ENCODE results near the gene SCYL1. TPM values are rescaled to one million over a fixed set of nuclear protein-coding genes. Genes with fewer than 3 reads are reported as not detected.

Gene SCYL1
- total and polyA plus RNA-seq, 2 donors (not counting 1 experiment from before 2014, with no cell fraction given), result 76.5 to 85.5 TPM

- Histone ChIP-seq H3K4me1 (ENCODE audit: control insufficient read depth in 2 of 2, insufficient read depth in 2 of 2, low read length in 2 of 2) (peaks cover 52 to 73% of the 10 kb centered on the region in 2 donors), H3K9ac (ENCODE audit: low read length) (no peak overlapping the region), H3K9me3 (ENCODE audit: control extremely low read depth in 1 of 3, control insufficient read depth in 2 of 3, insufficient read depth in 1 of 3, low read length in 2 of 3) (no peaks in the 10 kb centered on the region), H2AFZ (ENCODE audit: insufficient read depth, low read depth, low read length, poor library complexity, severe bottlenecking) (no peak overlapping the region), H4K20me1 (ENCODE audit: control insufficient read depth, insufficient read depth, low read length, poor library complexity, severe bottlenecking) (no peaks in the 10 kb centered on the region), H3K4me2 (replicated peaks; ENCODE audit: low read depth, low read length, poor library complexity, severe bottlenecking) (peak overlapping the region; percentile 57), H3K27ac (ENCODE audit: low read length in 2 of 2) (no peak overlapping the region), H3K27me3 (replicated peaks in 1 of 4; ENCODE audit: control extremely low read depth in 1 of 4, control insufficient read depth in 3 of 4, insufficient read depth in 4 of 4, low read length in 3 of 4) (no peaks in the 10 kb centered on the region), H3K4me3 (ENCODE audit: control extremely low read depth in 1 of 5, extremely low read depth in 1 of 5, insufficient read depth in 1 of 5, low read depth in 2 of 5, low read length in 4 of 5) (no peak overlapping the region), H3K36me3 (replicated peaks in 1 of 2; ENCODE audit: control extremely low read depth in 1 of 2, control insufficient read depth in 1 of 2, extremely low read depth in 1 of 2, insufficient read depth in 2 of 2, low read length in 1 of 2) (no peaks in the 10 kb centered on the region), H3K79me2 (ENCODE audit: control insufficient read depth, insufficient read depth, low read length) (peaks cover 56% of the 10 kb centered on the region)
- Mint-ChIP-seq H3K27me3 (no peaks in the 10 kb centered on the region), H3K9me3 (ENCODE audit: insufficient read depth) (no peaks in the 10 kb centered on the region), H3K4me3 (no peak overlapping the region), H3K27ac (no peak overlapping the region), H3K4me1 (peaks cover 68% of the 10 kb centered on the region)
- intact Hi-C loops (cut with micrococcal nuclease), result no loop called here
- DNase-seq (no peak), ATAC-seq (ENCODE audit: low read depth) (no peak)
- ChIA-PET CTCF (interaction anchor here (0.8 to 3.2 kb wide), 4 partner anchors 9 to 75 kb away, joined by 3 to 25 read pairs (median 4); no protein-coding TSS in a partner anchor), POLR2A (interaction anchor here (1.0 to 20.7 kb wide), 8 partner anchors 9 to 88 kb away, joined by 3 to 1159 read pairs (median 6); partner anchors contain the start of gene NEAT1)
- TF ChIP-seq, protein P1, sequence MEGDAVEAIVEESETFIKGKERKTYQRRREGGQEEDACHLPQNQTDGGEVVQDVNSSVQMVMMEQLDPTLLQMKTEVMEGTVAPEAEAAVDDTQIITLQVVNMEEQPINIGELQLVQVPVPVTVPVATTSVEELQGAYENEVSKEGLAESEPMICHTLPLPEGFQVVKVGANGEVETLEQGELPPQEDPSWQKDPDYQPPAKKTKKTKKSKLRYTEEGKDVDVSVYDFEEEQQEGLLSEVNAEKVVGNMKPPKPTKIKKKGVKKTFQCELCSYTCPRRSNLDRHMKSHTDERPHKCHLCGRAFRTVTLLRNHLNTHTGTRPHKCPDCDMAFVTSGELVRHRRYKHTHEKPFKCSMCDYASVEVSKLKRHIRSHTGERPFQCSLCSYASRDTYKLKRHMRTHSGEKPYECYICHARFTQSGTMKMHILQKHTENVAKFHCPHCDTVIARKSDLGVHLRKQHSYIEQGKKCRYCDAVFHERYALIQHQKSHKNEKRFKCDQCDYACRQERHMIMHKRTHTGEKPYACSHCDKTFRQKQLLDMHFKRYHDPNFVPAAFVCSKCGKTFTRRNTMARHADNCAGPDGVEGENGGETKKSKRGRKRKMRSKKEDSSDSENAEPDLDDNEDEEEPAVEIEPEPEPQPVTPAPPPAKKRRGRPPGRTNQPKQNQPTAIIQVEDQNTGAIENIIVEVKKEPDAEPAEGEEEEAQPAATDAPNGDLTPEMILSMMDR (IDR thresholded peaks at IDR 0.05), result no peak
- no peak for TF ChIP-seq EZH2 (IDR thresholded peaks at IDR 0.05; ENCODE audit: borderline replicate concordance, insufficient read depth, low read depth, low read length, poor library complexity, severe bottlenecking)
- 90% methylated on average over 3 of the region's 3 CpGs for WGBS (ENCODE audit: insufficient coverage)
Observed at GRCh38 chr11:65491163-65491465, 33.8 kb upstream of the SCYL1 start.

DNA sequence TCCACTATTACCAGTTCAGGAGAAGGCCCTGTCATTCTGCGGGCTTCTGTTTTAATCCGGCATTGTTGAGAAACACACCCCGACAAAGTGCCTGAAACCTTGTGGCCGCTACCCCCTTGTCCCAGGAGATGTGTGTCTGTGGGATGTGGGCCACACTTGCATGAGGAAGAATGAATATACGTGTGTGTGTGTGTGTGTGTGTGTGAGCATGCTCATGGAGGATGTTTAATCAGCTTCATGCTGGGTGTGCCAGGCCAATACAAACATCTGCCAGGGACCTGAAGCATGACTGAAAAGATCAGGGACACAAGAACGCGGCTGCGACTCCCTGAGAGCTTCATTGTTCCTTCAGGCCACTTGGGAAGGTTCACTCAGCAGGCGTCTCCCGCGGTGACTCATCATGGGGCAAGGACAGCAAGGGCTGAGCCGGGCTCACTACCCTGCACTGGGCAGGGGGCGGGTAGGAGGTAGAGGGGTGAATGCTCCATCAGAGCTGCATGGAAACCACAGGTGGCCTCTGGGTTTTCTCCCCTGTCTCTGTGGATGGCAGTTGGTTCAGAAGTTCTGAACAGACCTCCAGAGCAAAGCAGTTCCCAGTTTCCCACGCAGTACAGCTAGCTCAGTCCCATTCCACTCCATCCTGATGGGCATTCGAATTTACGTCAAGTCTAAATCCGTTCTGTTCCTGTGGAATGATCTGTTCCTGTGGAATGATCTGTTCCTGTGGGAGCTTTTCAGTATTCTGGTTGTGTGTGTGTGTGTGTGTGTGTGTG is 33.1 kb upstream of the SCYL1 start:
- ChIA-PET POLR2A (interaction anchor here (0.6 to 20.7 kb wide), 12 partner anchors 9 to 101 kb away, joined by 3 to 1159 read pairs (median 5); partner anchors contain the start of gene NEAT1), CTCF (interaction anchor here (0.8 to 3.2 kb wide), 10 partner anchors 8 to 109 kb away, joined by 3 to 25 read pairs (median 4); partner anchors contain the start of gene SLC25A45)
- peak; percentile 64 for DNase-seq
- peaks cover 74% of the 10 kb centered on the region for H3K4me1 Mint-ChIP-seq
- H3K27ac ChIP-seq (ENCODE audit: low read length in 2 of 2), result no peak overlapping the region
- no peaks in the 10 kb centered on the region for H3K9me3 ChIP-seq (ENCODE audit: control extremely low read depth in 1 of 3, control insufficient read depth in 2 of 3, insufficient read depth in 1 of 3, low read length in 2 of 3)
- H3K36me3 ChIP-seq (replicated peaks in 1 of 2; ENCODE audit: control extremely low read depth in 1 of 2, control insufficient read depth in 1 of 2, extremely low read depth in 1 of 2, insufficient read depth in 2 of 2, low read length in 1 of 2), result no peaks in the 10 kb centered on the region
- intact Hi-C loops (cut with micrococcal nuclease), result no loop called here
- H4K20me1 ChIP-seq (ENCODE audit: control insufficient read depth, insufficient read depth, low read length, poor library complexity, severe bottlenecking), result no peaks in the 10 kb centered on the region
- no peak overlapping the region for H3K9ac ChIP-seq (ENCODE audit: low read length)
- WGBS (ENCODE audit: insufficient coverage), result 16% methylated on average over 11 of the region's 17 CpGs
- ATAC-seq (ENCODE audit: low read depth), result peak; percentile 31
- no peak overlapping the region for H3K4me3 ChIP-seq (ENCODE audit: control extremely low read depth in 1 of 5, extremely low read depth in 1 of 5, insufficient read depth in 1 of 5, low read depth in 2 of 5, low read length in 4 of 5)
- H3K4me3 Mint-ChIP-seq, result peak overlapping the region; percentile 73
- peak overlapping the region; percentile 57 for H3K4me2 ChIP-seq (replicated peaks; ENCODE audit: low read depth, low read length, poor library complexity, severe bottlenecking)
- H3K9me3 Mint-ChIP-seq (ENCODE audit: insufficient read depth), result no peaks in the 10 kb centered on the region
- H3K27me3 Mint-ChIP-seq, result no peaks in the 10 kb centered on the region
- peak overlapping the region; percentile 47 for H2AFZ ChIP-seq (ENCODE audit: insufficient read depth, low read depth, low read length, poor library complexity, severe bottlenecking)
- no peaks in the 10 kb centered on the region for H3K27me3 ChIP-seq (replicated peaks in 1 of 4; ENCODE audit: control extremely low read depth in 1 of 4, control insufficient read depth in 3 of 4, insufficient read depth in 4 of 4, low read length in 3 of 4)
- peaks cover 63% of the 10 kb centered on the region for H3K79me2 ChIP-seq (ENCODE audit: control insufficient read depth, insufficient read depth, low read length)
- TF ChIP-seq EZH2 (IDR thresholded peaks at IDR 0.05; ENCODE audit: borderline replicate concordance, insufficient read depth, low read depth, low read length, poor library complexity, severe bottlenecking), result no peak
- TF ChIP-seq, protein P1 (IDR thresholded peaks at IDR 0.05), result no peak
- peaks cover 59 to 80% of the 10 kb centered on the region in 2 donors for H3K4me1 ChIP-seq (ENCODE audit: control insufficient read depth in 2 of 2, insufficient read depth in 2 of 2, low read length in 2 of 2)
- H3K27ac Mint-ChIP-seq, result peak overlapping the region; percentile 94

Measured in B cell (primary cell).